Spleen (tissue), 7 donors: ENCODE results near the gene DMRTC2.

Experiments used
- POLR2AphosphoS5 ChIP-seq, 3 donors: sonication (generic); formaldehyde crosslinking; IDR thresholded peaks; one replicate each; pipeline ENCODE4 v1.5.1; 2017; ENCODE audit warnings: antibody characterized with exemption in 3 of 3
- TF ChIP-seq, protein P1 (sequence below), 11 experiments: fragments of 200-600 bp in 7 of 11; fragments of 450-650 bp in 4 of 11; sonication (generic) in 4 of 11; IDR thresholded peaks in 8 of 11; conservative IDR thresholded peaks in 3 of 11; 1 replicate in 7 of 11; 2 replicates in 4 of 11; pipeline versions ENCODE4 v1.4.0 to v1.8.0; 2016 to 2021; ENCODE audit warnings: antibody characterized with exemption in 11 of 11, inconsistent platforms in 4 of 11, mild to moderate bottlenecking in 1 of 11
- donor health status: DM: no; HTN: no; CAD: no; lungs with moderate emphysema.
- donor health status: DM: no; HTN: no; CAD: no.
- donor health status: DM: no; HTN: no; CAD: no.

DNA sequence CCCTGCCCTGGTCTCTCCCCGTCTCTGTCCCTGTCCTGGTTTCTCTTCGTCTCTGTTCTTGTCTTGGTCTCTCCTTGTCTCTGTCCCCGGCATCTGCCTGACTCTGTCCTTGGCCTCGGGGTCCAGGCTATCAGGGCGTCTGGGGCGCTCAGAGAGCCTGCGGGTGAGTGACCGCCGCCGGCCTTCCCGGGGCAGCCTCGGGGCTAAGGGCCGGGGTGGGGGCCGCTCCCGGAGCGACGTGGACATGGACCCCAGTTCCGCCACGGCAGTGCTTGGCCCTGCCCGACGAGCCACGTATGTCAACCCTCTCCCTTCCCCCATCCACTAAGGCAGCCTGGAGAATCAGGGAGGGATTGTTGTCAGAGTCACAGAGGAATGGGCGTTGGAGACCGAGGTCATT is 53.0 kb downstream of the DMRTC2 start:
- TF ChIP-seq, protein P1, sequence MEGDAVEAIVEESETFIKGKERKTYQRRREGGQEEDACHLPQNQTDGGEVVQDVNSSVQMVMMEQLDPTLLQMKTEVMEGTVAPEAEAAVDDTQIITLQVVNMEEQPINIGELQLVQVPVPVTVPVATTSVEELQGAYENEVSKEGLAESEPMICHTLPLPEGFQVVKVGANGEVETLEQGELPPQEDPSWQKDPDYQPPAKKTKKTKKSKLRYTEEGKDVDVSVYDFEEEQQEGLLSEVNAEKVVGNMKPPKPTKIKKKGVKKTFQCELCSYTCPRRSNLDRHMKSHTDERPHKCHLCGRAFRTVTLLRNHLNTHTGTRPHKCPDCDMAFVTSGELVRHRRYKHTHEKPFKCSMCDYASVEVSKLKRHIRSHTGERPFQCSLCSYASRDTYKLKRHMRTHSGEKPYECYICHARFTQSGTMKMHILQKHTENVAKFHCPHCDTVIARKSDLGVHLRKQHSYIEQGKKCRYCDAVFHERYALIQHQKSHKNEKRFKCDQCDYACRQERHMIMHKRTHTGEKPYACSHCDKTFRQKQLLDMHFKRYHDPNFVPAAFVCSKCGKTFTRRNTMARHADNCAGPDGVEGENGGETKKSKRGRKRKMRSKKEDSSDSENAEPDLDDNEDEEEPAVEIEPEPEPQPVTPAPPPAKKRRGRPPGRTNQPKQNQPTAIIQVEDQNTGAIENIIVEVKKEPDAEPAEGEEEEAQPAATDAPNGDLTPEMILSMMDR (IDR thresholded peaks at IDR 0.05 in 8 of 11, conservative IDR thresholded peaks at IDR 0.05 in 3 of 11), result no peak
- TF ChIP-seq POLR2AphosphoS5 (IDR thresholded peaks at IDR 0.05), result peak in 2 of 3 donors; percentile 29 to 53
